ENCODE data around the gene SLC8B1.

DNA sequence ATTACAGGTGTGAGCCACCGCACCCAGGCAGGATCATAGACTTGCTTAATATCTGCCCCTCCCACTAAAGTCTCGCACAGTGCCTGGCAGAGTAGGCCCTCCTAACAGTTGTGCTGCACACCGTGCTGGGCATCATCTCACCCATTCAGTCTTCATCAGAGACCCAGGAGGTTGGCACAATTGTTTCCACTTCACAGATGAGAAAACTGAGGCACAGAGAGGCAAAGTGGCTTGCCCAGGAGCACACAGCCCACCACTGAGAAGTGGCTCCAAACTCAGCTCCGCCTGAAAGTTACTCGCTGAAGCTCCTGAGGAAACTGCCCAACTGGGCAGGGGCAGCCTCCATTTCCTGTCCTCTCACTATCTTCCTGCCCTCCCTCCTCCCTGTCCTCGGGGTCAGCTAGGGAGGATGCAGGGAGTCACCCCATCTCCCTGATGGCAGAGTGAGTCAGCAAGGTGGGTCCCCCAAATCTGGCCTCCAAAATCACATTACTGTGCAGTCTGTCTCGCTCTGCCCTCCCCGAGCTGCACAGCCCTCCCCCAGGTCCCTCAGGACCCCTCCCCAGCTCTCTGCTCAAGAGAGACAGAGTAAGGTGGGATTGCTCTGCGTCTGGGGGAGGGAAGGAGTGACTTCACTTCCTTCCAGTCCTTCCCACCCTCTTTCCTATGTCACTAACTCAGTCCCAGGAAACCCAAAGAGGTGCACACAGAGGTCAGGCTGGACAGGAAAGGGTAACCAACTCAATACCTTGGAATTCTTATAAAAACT is 5.7 kb downstream of the SLC8B1 start:
- TF ChIP-seq CTCF (IDR thresholded peaks at IDR 0.05) (no peak), POLR2AphosphoS5 (IDR thresholded peaks at IDR 0.05; ENCODE audit: insufficient read depth in 1 of 2, low read depth in 1 of 2) (no peak)

Measured in vagina (tissue), 2 donors.